Measurements from ENCODE around the gene FALEC. TPM values are rescaled to one million over a fixed set of nuclear protein-coding genes. Genes with fewer than 3 reads are reported as not detected.
A peak's percentile ranks its signal among the peaks of the same experiment; 100 is the strongest.

FALEC gene
- total and polyA plus RNA-seq, 2 of the 8 experiments (the other 6 are each of a cell fraction or from before 2014, with no cell fraction given), result not detected

DNA sequence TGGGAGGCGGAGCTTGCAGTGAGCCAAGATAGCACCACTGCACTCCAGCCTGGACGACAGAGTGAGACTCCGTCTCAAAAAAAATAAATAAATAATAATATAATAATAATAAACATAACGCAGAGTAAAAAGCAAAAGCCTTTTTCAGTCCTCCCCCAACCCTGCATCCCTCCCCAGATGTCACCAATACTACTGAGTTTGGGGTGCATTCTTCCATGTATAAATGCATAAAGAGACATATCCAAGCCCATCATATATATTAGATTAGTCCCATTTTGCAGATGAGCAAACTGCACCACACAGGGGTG is 32.7 kb downstream of the FALEC start:
- 84% methylated on average over 4 of the region's 4 CpGs; no CpG with 5 or more reads in 1 of the 2 experiments for WGBS, 2 experiments (ENCODE audit: extremely low coverage in 1 of 2, insufficient coverage in 1 of 2, insufficient read length in 1 of 2, insufficient replicate concordance in 2 of 2, low coverage in 1 of 2, low lambda C conversion rate in 2 of 2, missing lambda C conversion rate in 1 of 2)
- ChIA-PET CTCF (ENCODE audit: partially characterized antibody) (interaction anchor here (0.6 to 6.3 kb wide), 8 partner anchors 9 to 74 kb away, joined by 3 to 65 read pairs (median 3); no protein-coding TSS in a partner anchor), POLR2A (ENCODE audit: partially characterized antibody) (interaction anchor here (0.6 to 43.7 kb wide), 8 partner anchors 13 to 707 kb away, joined by 3 to 1380 read pairs (median 24); partner anchors contain the start of genes ENSA, FALEC and MCL1)
- FAIRE-seq (no peak), DNase-seq (ENCODE audit: low read depth in 1 of 2, low spot score in 2 of 2) (no peak)
- Histone ChIP-seq H3K9ac (replicated peaks in 1 of 4; ENCODE audit: extremely low read depth in 1 of 4, low read depth in 3 of 4, low read length in 3 of 4) (peak overlapping the region in 1 of 4 experiments; percentile 35; a peak in 1 of 7 replicates), H3K4me3 (ENCODE audit: extremely low read depth in 1 of 4, insufficient read depth in 2 of 4, low read depth in 3 of 4, low read length in 4 of 4) (peak overlapping the region; percentile 51 to 65 (median 53); a peak in 7 of 8 replicates), H3K4ac (replicated peaks; ENCODE audit: insufficient read length, low read depth, low read length) (peak overlapping the region; percentile 69), H3K4me2 (ENCODE audit: insufficient read depth in 1 of 2, low read depth in 2 of 2, low read length in 2 of 2) (peak overlapping the region; percentile 96 to 97), H4K91ac (replicated peaks; ENCODE audit: insufficient read length, low read length) (no peak overlapping the region), H3K23ac (ENCODE audit: insufficient read length) (no peak overlapping the region), H2BK12ac (ENCODE audit: low read depth, low read length) (no peak overlapping the region), H3K9me3 (ENCODE audit: insufficient read depth in 2 of 2, low read depth in 1 of 2, low read length in 1 of 2) (no peaks in the 10 kb centered on the region), H3K36me3 (ENCODE audit: control insufficient read depth in 2 of 4, insufficient read depth in 4 of 4, low read length in 3 of 4) (no peaks in the 10 kb centered on the region), H4K5ac (ENCODE audit: insufficient read length, low read depth, low read length) (no peak overlapping the region), H2BK20ac (ENCODE audit: low read length) (no peak overlapping the region), H2AFZ (ENCODE audit: low read length) (peak overlapping the region; percentile 95; the same call in 1 of the 2 replicates), H3K27me3 (replicated peaks in 1 of 4; ENCODE audit: control insufficient read depth in 3 of 4, extremely low read depth in 1 of 4, insufficient read depth in 3 of 4, low read length in 3 of 4) (peaks cover 0 to 19% (median 10%) of the 10 kb centered on the region in 4 experiments; a peak in 5 of 7 replicates), H3K23me2 (ENCODE audit: low read depth, low read length) (peaks cover 5% of the 10 kb centered on the region; the same call in 1 of the 2 replicates), H3K79me2 (ENCODE audit: control insufficient read depth in 1 of 2, insufficient read depth in 2 of 2, low read length in 2 of 2) (no peaks in the 10 kb centered on the region), H2BK120ac (replicated peaks; ENCODE audit: low read depth, low read length) (peak overlapping the region; percentile 87), H2BK15ac (ENCODE audit: low read length) (no peak overlapping the region), H4K8ac (ENCODE audit: extremely low read depth, insufficient read depth, low read length) (no peak overlapping the region), H3K4me1 (replicated peaks in 1 of 4; ENCODE audit: control insufficient read depth in 3 of 4, insufficient read depth in 4 of 4, low read length in 3 of 4) (peaks cover 2 to 19% (median 11%) of the 10 kb centered on the region in 4 experiments), H2BK5ac (ENCODE audit: low read depth, low read length) (no peak overlapping the region), H3K18ac (ENCODE audit: extremely low read depth, low read length) (no peak overlapping the region), H3K27ac (ENCODE audit: low read depth, low read length) (no peak overlapping the region), H2AK5ac (ENCODE audit: low read depth, low read length) (no peak overlapping the region), H3K14ac (ENCODE audit: insufficient read length) (no peak overlapping the region), H3K79me1 (ENCODE audit: low read depth, low read length) (no peaks in the 10 kb centered on the region), H4K20me1 (replicated peaks in 1 of 2; ENCODE audit: control insufficient read depth in 1 of 2, insufficient read depth in 2 of 2, low read length in 2 of 2) (peaks cover 1 to 2% of the 10 kb centered on the region in 2 experiments), H3K56ac (replicated peaks; ENCODE audit: insufficient read length, low read depth, low read length) (no peak overlapping the region)
- TF ChIP-seq CTBP2 (IDR thresholded peaks at IDR 0.05; ENCODE audit: borderline replicate concordance, insufficient read depth, insufficient read length, low read length) (no peak), EGR1 (IDR thresholded peaks at IDR 0.05; ENCODE audit: borderline replicate concordance, low read depth, low read length) (no peak), EP300 (IDR thresholded peaks at IDR 0.05; ENCODE audit: borderline replicate concordance in 1 of 2, low read depth in 2 of 2, low read length in 2 of 2) (no peak), CBX8 (IDR thresholded peaks at IDR 0.05; ENCODE audit: borderline replicate concordance, low read depth, low read length) (no peak), YY1 (IDR thresholded peaks at IDR 0.05; ENCODE audit: low read depth, low read length) (no peak), CBX5 (IDR thresholded peaks at IDR 0.05; ENCODE audit: low read depth, low read length) (no peak), TAF1 (IDR thresholded peaks at IDR 0.05; ENCODE audit: low read depth, low read length) (no peak), KDM4A (IDR thresholded peaks at IDR 0.05; ENCODE audit: low read depth, low read length, severe bottlenecking) (no peak), E2F6 (IDR thresholded peaks at IDR 0.05) (no peak)
